AG04449 (cell line): ENCODE data around the gene NEURL4.

Source experiments
- CTCF ChIA-PET: fragments of 350-600 bp; formaldehyde crosslinking; extraction: SDS; loops from one replicate; lab custom pipeline; 2021; ENCODE audit warnings: antibody characterized with exemption; lab: Yijun Ruan, JAX
- POLR2A ChIA-PET: fragments of 400-600, 350-600 bp; formaldehyde crosslinking; extraction: SDS; loops from one replicate; lab custom pipeline; 2020; ENCODE audit warnings: antibody characterized with exemption, inconsistent platforms; lab: Yijun Ruan, JAX
- DNase-seq: peaks from one replicate; pipeline ENCODE4 v3.0.0-alpha.2; 2010; ENCODE audit warnings: low read depth, low spot score
- H3K4me3 ChIP-seq: 2 replicates; pipeline ENCODE4 v1.5.1; 2011; ENCODE audit warnings: low read depth, mild to moderate bottlenecking, control low read depth, low read length
- TF ChIP-seq, protein P1 (sequence below): IDR thresholded peaks from one replicate; pipeline ENCODE4 v1.5.1; 2011; ENCODE audit warnings: mild to moderate bottlenecking, moderate library complexity, low read length, control low read depth, inconsistent platforms; ENCODE audit not compliant: insufficient read depth; ENCODE audit errors: missing control alignments

NEURL4 gene

DNA sequence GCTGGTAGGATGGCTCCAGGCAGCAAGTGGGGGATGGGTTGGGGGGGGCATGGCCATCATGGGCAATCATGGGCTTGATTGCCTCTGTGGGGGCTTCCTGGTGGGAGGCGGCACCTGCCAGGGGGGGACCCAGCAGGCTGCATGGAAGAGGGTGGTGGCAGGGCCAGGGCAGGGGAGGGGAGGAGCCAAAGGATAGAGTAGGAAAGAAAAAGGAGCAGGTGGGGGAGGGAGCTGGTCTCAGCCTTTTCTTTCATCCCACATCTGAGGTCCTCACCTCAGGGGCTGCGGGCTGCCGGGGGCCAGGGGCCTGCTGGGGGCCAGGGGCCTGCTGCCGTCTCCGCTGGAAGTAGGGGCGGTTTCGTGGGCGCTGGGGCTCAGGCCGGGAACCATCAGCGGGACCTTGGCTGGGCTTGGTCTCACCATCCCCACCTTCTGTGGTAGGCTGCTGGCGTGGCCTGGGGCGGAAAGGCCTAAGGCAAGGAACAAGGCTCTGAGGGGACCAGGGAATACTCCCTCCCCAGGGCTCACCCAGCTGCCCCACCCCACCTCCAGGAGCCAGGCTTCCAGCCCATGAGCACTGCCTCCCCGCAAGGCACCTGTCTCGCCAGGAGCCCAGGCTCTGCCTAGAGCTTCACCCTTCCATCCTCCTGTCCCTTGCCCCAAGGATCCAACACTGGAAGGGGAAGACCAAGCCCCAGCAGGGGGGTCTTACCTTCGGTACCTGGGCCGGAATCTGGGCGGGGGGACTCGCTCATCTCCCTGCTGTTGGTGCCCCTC lies 39.7 kb downstream of the NEURL4 start:
- H3K4me3 ChIP-seq: no peak overlapping the region
- POLR2A ChIA-PET: no interaction called here
- CTCF ChIA-PET: interaction anchor here (1.1 to 13.4 kb wide), 3 partner anchors 9 to 152 kb away, joined by 3 to 255 read pairs (median 56); partner anchors contain the start of gene SLC2A4
- TF ChIP-seq, protein P1, sequence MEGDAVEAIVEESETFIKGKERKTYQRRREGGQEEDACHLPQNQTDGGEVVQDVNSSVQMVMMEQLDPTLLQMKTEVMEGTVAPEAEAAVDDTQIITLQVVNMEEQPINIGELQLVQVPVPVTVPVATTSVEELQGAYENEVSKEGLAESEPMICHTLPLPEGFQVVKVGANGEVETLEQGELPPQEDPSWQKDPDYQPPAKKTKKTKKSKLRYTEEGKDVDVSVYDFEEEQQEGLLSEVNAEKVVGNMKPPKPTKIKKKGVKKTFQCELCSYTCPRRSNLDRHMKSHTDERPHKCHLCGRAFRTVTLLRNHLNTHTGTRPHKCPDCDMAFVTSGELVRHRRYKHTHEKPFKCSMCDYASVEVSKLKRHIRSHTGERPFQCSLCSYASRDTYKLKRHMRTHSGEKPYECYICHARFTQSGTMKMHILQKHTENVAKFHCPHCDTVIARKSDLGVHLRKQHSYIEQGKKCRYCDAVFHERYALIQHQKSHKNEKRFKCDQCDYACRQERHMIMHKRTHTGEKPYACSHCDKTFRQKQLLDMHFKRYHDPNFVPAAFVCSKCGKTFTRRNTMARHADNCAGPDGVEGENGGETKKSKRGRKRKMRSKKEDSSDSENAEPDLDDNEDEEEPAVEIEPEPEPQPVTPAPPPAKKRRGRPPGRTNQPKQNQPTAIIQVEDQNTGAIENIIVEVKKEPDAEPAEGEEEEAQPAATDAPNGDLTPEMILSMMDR: no peak
- DNase-seq: no peak

DNA sequence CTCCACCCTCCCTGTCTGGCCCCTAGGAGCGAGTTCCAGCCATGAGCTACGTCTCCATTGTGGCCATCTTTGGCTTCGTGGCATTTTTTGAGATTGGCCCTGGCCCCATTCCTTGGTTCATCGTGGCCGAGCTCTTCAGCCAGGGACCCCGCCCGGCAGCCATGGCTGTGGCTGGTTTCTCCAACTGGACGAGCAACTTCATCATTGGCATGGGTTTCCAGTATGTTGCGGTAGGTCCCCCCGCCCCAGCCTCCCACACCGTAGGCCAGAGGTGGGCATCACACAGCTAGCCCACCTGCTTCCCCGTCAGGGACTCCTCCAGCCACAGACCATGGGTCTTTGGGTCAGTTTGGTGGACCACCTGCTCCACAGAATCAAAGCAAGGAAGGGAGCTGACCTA lies 43.5 kb downstream of the NEURL4 start:
- TF ChIP-seq, protein P1: no peak
- H3K4me3 ChIP-seq: no peak overlapping the region
- ChIA-PET POLR2A (interaction anchor here (0.9 kb wide), 1 partner anchor 29 kb away, joined by 3 read pairs; the partner anchor contains the start of gene GPS2), CTCF (interaction anchor here (1.0 to 13.4 kb wide), 4 partner anchors 15 to 65 kb away, joined by 3 to 255 read pairs (median 4); no protein-coding TSS in a partner anchor)
- no peak for DNase-seq

DNA sequence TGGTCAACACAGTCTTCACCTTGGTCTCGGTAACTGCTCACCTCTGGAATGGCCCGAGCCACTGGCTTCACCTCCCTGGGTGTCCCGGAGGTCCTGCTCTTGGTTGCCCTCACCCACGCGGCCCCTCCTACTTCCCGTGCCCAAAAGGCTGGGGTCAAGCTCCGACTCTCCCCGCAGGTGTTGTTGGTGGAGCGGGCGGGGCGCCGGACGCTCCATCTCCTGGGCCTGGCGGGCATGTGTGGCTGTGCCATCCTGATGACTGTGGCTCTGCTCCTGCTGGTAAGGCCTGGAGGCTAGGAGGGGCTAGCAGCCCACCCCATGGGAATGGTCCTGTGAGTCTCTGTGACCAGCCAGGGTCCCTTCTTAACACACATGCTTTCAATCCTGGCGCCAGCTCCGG lies 44.2 kb downstream of the NEURL4 start:
- no peak overlapping the region for H3K4me3 ChIP-seq
- POLR2A ChIA-PET: interaction anchor here (0.9 kb wide), 1 partner anchor 30 kb away, joined by 3 read pairs; the partner anchor contains the start of gene GPS2
- TF ChIP-seq, protein P1: no peak
- CTCF ChIA-PET: interaction anchor here (1.0 to 13.4 kb wide), 4 partner anchors 16 to 85 kb away, joined by 3 to 255 read pairs (median 4); no protein-coding TSS in a partner anchor
- no peak for DNase-seq

DNA sequence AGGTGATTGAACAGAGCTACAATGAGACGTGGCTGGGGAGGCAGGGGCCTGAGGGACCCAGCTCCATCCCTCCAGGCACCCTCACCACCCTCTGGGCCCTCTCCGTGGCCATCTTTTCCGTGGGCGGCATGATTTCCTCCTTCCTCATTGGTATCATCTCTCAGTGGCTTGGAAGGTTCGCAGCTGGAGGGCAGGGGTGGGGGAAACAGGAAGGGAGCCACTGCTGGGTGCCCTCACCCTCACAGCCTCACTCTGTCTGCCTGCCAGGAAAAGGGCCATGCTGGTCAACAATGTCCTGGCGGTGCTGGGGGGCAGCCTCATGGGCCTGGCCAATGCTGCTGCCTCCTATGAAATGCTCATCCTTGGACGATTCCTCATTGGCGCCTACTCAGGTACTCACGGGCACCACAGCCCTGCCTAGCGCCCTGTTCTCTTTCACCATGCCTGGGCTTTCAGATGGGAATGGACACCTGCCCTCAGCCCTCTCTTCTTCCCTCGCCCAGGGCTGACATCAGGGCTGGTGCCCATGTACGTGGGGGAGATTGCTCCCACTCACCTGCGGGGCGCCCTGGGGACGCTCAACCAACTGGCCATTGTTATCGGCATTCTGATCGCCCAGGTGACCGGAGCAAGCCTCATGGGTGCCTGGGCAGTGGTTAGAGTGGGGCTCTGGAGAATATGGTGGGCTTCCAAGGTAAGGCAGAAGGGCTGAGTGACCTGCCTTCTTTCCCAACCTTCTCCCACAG lies 45.5 kb downstream of the NEURL4 start:
- no peak for DNase-seq
- no peak overlapping the region for H3K4me3 ChIP-seq
- CTCF ChIA-PET: interaction anchor here (0.8 to 13.4 kb wide), 7 partner anchors 8 to 277 kb away, joined by 3 to 255 read pairs (median 7); no protein-coding TSS in a partner anchor
- POLR2A ChIA-PET: no interaction called here
- TF ChIP-seq, protein P1: no peak

DNA sequence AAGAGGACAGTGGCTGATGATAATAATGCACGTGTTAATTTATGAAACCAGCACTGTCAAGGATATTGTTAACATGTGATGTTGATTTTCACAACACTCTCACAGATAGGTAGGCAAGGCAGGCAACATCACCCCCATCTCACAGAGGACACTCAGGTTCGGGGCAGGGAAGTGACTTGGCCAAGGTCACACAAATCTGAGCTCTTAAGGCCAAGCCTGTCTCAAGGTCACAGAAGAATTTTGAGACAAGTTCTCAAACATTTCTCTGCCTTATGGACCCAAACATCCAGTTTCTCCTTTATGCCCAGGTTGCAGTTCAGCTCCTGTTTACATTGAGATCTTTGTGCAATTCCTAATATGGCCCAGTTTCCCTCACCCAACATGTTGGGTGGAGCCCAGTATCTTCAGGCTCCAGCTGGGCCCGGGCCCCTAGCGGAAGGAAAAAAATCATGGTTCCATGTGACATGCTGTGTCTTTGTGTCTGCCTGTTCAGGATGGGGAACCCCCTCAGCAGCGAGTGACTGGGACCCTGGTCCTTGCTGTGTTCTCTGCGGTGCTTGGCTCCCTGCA lies 46.3 kb downstream of the NEURL4 start:
- H3K4me3 ChIP-seq: no peak overlapping the region
- POLR2A ChIA-PET: interaction anchor here (0.6 to 0.7 kb wide), 2 partner anchors 16 kb away, joined by 3 to 4 read pairs; no protein-coding TSS in a partner anchor
- no peak for DNase-seq
- CTCF ChIA-PET: interaction anchor here (0.8 to 13.4 kb wide), 7 partner anchors 9 to 405 kb away, joined by 3 to 255 read pairs (median 7); partner anchors contain the start of genes TP53 and WRAP53
- TF ChIP-seq, protein P1: no peak
